Dermis blood vessel endothelial cell (primary cell): ENCODE measurements around the gene ZC3H12D. TPM values are rescaled to one million over a fixed set of nuclear protein-coding genes. Genes with fewer than 3 reads are reported as not detected.
"Not testable (repeated sequence)": the region's sequence is repeated elsewhere in the genome, so short reads cannot be mapped to it uniquely, and the experiment has no call there.

Source experiments
- DNase-seq: peaks from one replicate; pipeline ENCODE4 v3.0.0; 2010
- total RNA-seq: library from RNA; depleted of rRNA; stranded (reverse); fragments of >200 nt; gene quantifications from 2 replicates; pipeline ENCODE4 v1.2.3, GENCODE V29; 2014

The ZC3H12D gene
- total RNA-seq, 1 donor from 2014 or later: 0.17 TPM

GRCh38 chr6:149483334-149483725, 1.5 kb downstream of the ZC3H12D start:
- no peak for DNase-seq

DNA sequence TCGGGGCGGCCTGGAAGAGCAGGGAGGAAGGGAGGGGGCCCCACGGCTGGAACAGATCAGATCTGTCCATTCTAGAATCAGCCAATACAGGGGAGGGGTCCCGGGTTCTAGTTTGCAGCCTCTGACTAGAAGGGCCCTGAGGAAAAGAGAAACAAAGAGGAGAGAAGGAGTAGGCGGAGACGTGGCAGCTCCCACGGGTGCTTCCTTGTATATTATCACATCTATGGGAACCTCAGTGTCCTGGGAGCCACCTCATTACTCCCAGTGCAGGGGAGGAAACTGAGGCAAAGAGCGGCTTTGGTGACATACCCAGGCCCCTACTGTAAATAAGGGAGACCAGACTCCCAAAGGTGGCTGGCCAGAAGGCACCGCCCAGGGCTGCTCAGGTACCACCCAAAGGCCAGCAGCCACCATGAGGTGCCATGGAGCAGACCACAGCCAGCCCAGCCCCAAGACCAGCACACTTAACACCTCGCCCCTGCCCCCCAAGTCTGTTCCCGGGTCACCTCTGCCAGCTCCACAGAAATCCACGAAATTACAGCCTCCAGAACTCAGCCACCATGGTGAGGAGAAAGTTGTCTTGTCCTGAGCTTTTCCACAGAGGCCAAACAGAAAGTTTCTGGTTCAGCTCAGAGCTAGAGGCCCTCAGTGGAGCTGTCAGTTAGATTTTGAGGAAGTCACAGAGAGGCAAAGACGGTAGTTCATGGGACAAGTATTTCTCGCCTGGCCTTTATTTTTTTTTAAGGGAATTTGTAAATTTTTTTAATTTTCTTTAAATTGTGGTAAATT, 2.1 kb downstream of the ZC3H12D start:
- DNase-seq: no peak

DNA sequence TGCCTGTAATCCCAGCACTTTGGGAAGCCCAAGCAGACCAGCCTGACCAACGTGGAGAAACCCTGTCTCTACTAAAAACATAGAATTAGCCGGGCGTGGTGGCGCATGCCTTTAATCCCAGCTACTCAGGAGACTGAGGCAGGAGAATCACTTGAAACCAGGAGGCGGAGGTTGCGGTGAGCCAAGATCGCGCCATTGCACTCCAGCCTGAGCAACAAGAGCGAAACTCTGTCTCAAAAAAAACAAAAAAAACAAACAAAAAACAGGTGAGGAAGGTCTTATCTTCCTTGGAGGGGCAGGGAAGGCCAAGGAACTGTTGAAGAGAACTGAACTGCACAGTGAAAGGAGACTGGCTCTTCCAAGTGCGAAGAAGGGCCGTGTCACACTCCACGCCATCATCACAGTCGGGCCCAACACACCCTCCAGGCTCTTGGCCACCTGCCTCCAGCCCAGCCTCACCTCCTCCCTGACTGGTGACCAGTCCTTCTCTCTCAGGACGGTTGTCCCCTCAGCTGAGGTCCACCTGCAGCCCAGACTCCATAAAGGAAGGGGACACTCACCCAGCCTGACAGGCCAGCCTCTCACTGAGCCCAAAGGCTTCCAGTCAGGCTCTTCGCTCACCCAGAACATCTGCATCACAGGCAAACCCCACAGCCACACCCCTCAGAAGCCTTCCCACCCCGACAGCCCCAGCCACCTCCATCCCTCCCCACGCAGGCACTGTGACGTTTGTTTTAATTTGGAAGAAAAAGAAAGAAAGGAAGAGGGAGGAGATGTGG, 4.1 kb downstream of the ZC3H12D start:
- DNase-seq: no peak

GRCh38 chr6:149478631-149479314, 6.0 kb downstream of the ZC3H12D start:
- no peak for DNase-seq

GRCh38 chr6:149477544-149477943, 7.3 kb downstream of the ZC3H12D start:
- no peak for DNase-seq

- DNase-seq: no peak
Observed at GRCh38 chr6:149476789-149477455, 7.9 kb downstream of the ZC3H12D start.

- no peak for DNase-seq
Observed at GRCh38 chr6:149474108-149474935, 10.5 kb downstream of the ZC3H12D start.

DNA sequence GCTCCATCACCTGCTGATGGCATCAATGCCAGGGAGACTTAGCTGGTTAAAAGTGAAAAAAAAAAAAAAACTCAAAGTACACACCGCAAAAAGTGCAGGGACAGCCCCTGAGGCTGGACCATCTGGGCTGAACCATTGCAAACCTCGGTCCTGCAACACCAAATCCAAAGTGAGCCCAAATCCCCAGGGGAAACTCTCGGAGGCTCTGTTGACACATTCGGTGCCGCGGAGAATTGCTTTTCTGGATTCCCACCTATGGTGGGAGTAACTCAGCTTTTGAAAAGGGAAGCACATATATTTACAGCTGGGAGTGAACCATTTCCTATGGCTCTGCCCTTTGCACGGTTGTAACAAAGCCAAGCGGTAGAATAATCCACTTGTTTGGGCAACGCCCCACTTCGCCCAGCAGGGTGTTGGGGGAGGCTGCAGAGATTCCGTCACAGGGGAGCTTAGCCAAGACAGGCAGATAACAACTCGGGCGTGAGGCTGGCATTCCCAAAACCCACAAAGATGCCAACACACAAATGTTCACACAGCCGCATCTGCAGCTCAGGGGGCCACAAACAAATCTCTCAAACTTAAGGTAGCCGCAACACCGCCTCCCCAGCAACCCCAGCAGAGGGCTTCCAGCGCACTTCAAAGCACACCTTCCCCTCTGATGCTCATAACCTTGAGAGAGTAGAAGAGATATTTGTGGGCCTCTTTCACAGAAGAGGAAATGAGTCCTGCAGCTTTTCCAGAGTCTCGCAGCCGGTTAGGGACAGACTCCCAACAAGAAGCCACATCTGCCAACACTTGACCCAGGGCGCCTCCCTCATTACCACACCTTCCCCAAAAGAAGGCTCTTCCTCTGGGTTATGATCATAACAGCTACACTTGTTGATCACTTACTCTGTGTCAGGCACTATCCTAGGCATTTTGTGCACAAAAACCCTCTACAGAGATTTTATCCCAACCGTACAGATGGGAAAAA, 11.4 kb downstream of the ZC3H12D start:
- DNase-seq: no peak

DNA sequence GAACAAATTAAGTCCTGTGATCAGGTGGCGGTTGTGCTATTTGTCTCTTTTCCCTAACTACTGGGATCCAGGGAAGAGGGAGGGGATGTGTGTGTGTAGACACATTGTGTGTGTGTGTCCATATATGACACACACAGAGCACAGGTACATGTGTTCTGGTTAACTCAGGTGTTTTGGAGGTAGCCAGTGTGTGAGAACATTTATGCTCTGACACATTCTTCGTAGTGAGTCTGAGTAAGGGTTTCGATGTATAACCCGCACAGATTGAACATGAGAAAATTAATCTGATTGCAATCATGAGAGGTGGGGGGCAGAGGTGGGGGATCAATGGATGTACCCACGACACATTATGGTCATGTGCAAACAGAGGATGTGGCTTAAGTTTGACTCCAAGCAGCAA, 12.6 kb downstream of the ZC3H12D start:
- no peak for DNase-seq

DNA sequence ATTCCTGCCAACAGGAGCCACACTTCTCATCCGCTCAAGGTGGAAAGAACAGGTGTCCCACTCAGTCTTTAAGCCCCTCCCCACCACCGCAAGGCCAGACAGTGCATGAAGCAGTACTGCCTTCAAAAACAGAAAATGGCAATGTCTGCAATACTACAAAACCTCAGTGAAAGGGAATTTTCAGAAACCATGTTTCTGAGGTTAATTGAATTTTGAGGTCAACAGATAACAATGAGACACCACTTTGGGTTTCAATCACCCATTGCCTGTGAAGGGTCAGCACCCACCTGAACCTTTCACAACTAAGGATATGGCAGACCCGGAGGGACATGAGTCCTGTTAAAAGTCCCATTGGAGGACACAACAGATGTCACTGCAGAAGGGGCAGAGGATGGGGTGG, 13.0 kb downstream of the ZC3H12D start:
- DNase-seq: no peak

DNA sequence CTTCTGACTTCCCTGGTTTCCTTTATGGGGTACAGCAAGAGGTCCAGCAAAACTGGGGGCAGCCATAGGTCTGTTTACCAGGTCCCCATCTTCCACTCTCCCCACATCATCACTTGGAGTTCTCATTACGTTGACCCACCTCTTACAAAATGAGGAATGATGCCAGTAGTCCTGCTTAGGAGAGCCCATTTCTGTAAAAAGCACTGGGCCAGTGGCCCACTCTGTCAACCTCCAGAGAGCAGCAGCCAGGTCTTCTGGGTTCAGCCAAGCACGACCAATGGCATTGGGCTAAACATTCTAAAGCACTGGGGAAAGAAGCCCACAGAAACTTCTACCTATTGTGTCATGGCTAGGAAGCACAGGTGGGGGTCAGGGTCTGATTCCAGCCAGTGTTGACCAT, 13.9 kb downstream of the ZC3H12D start:
- DNase-seq: no peak

GRCh38 chr6:149468179-149468578, 16.6 kb downstream of the ZC3H12D start:
- no peak for DNase-seq

DNA sequence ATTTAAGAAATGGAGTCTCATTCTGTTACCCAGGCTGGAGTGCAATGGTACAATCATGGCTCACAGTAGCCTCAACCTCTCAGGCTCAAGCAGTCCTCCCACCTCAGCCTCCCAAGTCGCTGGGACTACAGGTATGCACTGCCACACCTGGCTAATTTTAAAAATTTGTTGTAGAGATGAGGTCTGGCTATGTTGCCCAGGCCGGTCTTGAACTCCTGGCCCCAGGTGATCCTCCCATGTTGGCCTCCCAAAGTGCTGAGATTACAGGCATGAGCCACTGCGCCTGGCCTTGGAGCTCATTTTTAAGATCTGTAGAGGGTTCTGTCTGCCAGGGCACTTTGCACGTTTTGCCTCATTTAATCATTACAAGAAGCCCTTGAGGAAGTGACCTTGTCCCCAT, 17.5 kb downstream of the ZC3H12D start:
- no peak for DNase-seq

DNA sequence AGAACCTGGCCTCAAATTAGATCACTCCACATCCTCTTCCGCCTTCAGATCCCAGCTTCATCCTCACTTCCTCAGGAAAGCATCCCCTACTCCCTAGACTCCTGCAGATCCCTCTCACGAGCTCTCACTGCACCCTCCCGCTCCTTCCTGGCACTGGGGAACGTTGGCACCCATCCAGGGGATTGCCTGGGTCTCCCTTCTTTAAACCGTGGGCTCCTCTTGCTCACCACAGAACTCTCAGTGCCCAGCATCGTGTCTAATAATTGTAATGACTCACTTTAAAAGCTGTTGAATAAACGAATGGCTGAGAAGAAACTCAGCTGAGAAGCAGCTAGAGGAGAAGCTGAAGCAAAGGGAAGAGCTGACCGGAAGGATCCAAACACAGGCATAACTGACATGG, 20.4 kb downstream of the ZC3H12D start:
- DNase-seq: no peak

GRCh38 chr6:149463781-149464180, 21.0 kb downstream of the ZC3H12D start:
- no peak for DNase-seq

- DNase-seq: not testable (repeated sequence)
Observed at GRCh38 chr6:149462712-149463111, 22.1 kb downstream of the ZC3H12D start.

DNA sequence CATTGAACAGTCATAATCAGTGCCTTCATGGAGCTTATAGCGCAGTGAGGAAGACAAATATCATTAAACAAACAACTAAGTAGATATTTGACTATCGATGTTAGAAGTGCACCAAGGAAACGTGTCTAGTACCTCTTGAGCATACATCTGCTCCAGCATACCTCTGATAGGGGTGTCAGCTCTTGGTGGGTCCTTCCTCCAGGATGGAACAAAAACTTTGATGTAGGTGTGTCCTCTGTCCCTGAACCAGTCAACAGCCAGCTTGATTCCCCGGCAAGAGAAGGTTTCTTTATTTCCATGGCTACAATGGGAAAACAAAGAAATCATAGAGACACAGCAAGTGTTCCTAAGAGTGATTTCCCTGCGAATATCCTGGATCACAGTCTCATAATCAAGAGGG, 23.1 kb downstream of the ZC3H12D start:
- DNase-seq: no peak

- not testable (repeated sequence) for DNase-seq
Observed at GRCh38 chr6:149460249-149460648, 24.6 kb downstream of the ZC3H12D start.

GRCh38 chr6:149459761-149460160, 25.1 kb downstream of the ZC3H12D start:
- DNase-seq: no peak

GRCh38 chr6:149458806-149459205, 26.0 kb downstream of the ZC3H12D start:
- DNase-seq: no peak

GRCh38 chr6:149458196-149458595, 26.6 kb downstream of the ZC3H12D start:
- no peak for DNase-seq
